Lower leg skin (tissue), 4 donors: ENCODE data around the gene GDPD5. TPM values are rescaled to one million over a fixed set of nuclear protein-coding genes. Genes with fewer than 3 reads are reported as not detected.

ENCODE experiments used
- DNase-seq, 2 donors: peaks; one replicate each; pipeline ENCODE4 v3.0.0-alpha.2; 2019; ENCODE audit warnings: low spot score in 2 of 2
- H3K4me3 ChIP-seq: fragments of 200-600 bp; sonication (generic); 2 replicates; pipeline ENCODE4 v1.5.1; 2017; ENCODE audit warnings: mild to moderate bottlenecking, low read depth; ENCODE audit not compliant: poor library complexity, severe bottlenecking
- POLR2A ChIP-seq, 2 donors: fragments of 450-650 bp; IDR thresholded peaks; one replicate each; pipeline ENCODE4 v1.6.1; 2016 to 2017; ENCODE audit warnings: antibody characterized with exemption in 2 of 2, mild to moderate bottlenecking in 1 of 2, moderate library complexity in 1 of 2
- WGBS, 2 donors: methylation state at CpG; one replicate each; pipeline ENCODE4 v1.1.5; 2018; 5-methylcytosine and 5-hydroxymethylcytosine counted together
- intact Hi-C: fragments of 100-400 bp; cut with DNase I; formaldehyde crosslinking; loops from one replicate; pipeline ENCODE4 v1.15.0; 2023; ENCODE audit warnings: low total_unique reads
- total RNA-seq, 4 donors: library from RNA; depleted of rRNA; stranded (reverse); fragments of >200 nt; gene quantifications; one replicate each; pipeline ENCODE4 v1.1.0, GENCODE V29; 2016
- TF ChIP-seq, protein P1 (sequence below), 3 donors: fragments of 450-650 bp; IDR thresholded peaks; one replicate each; pipeline ENCODE4 v1.5.1; 2016; ENCODE audit warnings: antibody characterized with exemption in 3 of 3, mild to moderate bottlenecking in 3 of 3, moderate library complexity in 2 of 3

GDPD5 gene
- total RNA-seq, 4 donors from 2014 or later, result 3.9 to 8.5 (median 5.2) TPM

DNA sequence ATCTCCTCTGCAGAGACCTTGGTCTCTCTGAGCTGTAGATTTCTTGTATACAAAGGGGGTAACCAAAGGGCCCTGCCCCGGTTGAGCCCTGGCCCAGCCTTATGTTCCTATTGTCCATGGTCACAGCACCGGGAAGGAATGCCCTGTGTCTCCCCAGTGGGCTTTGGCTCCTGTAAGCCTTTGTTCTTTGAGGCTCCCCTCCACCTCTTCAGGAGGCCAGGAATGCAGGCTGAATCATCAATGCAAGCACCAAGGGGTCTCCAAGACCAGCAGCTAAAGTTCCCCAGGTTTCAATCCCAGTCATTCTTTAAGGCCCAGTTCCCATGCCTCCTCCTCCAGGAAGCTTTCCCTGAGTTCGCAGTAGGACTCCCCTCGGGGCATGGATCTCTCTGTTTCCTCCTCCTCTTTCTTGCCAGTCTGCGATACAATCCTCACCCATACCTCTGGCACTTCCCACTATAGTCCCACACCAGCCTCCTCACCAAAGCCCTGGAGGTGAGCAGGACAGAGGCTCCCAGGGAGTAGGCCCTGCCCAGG is 63.6 kb downstream of the GDPD5 start:
- 85 to 92% methylated on average over 5 of the region's 5 CpGs for WGBS, 2 donors
- intact Hi-C loops, result no loop called here
- no peak for DNase-seq
- no peak overlapping the region for H3K4me3 ChIP-seq
- TF ChIP-seq, protein P1, sequence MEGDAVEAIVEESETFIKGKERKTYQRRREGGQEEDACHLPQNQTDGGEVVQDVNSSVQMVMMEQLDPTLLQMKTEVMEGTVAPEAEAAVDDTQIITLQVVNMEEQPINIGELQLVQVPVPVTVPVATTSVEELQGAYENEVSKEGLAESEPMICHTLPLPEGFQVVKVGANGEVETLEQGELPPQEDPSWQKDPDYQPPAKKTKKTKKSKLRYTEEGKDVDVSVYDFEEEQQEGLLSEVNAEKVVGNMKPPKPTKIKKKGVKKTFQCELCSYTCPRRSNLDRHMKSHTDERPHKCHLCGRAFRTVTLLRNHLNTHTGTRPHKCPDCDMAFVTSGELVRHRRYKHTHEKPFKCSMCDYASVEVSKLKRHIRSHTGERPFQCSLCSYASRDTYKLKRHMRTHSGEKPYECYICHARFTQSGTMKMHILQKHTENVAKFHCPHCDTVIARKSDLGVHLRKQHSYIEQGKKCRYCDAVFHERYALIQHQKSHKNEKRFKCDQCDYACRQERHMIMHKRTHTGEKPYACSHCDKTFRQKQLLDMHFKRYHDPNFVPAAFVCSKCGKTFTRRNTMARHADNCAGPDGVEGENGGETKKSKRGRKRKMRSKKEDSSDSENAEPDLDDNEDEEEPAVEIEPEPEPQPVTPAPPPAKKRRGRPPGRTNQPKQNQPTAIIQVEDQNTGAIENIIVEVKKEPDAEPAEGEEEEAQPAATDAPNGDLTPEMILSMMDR (IDR thresholded peaks at IDR 0.05), result no peak
- TF ChIP-seq POLR2A (IDR thresholded peaks at IDR 0.05), result no peak

- intact Hi-C loops, result no loop called here
- H3K4me3 ChIP-seq, result no peak overlapping the region
Observed at GRCh38 chr11:75461151-75461550, 64.6 kb downstream of the GDPD5 start.

GRCh38 chr11:75456596-75457183 is 69.1 kb downstream of the GDPD5 start:
- no peak for DNase-seq
- WGBS, 2 donors, result 77 to 87% methylated on average over 14 of the region's 14 CpGs
- intact Hi-C loops, result no loop called here
- no peak for TF ChIP-seq POLR2A (IDR thresholded peaks at IDR 0.05)
- TF ChIP-seq, protein P1 (IDR thresholded peaks at IDR 0.05), result no peak
- no peak overlapping the region for H3K4me3 ChIP-seq

More at GRCh38 chr11:75461151-75461550, 64.6 kb downstream of the GDPD5 start:
- TF ChIP-seq, protein P1 (IDR thresholded peaks at IDR 0.05), result no peak
- no peak for TF ChIP-seq POLR2A (IDR thresholded peaks at IDR 0.05)
- WGBS, 2 donors, result 60 to 82% methylated on average over 6 of the region's 6 CpGs
- no peak for DNase-seq

GRCh38 chr11:75454987-75455386 is 70.8 kb downstream of the GDPD5 start:
- TF ChIP-seq, protein P1 (IDR thresholded peaks at IDR 0.05), result no peak
- no peak for TF ChIP-seq POLR2A (IDR thresholded peaks at IDR 0.05)
- no peak for DNase-seq
- intact Hi-C loops, result no loop called here
- 78 to 85% methylated on average over 5 of the region's 5 CpGs for WGBS, 2 donors
- no peak overlapping the region for H3K4me3 ChIP-seq

DNA sequence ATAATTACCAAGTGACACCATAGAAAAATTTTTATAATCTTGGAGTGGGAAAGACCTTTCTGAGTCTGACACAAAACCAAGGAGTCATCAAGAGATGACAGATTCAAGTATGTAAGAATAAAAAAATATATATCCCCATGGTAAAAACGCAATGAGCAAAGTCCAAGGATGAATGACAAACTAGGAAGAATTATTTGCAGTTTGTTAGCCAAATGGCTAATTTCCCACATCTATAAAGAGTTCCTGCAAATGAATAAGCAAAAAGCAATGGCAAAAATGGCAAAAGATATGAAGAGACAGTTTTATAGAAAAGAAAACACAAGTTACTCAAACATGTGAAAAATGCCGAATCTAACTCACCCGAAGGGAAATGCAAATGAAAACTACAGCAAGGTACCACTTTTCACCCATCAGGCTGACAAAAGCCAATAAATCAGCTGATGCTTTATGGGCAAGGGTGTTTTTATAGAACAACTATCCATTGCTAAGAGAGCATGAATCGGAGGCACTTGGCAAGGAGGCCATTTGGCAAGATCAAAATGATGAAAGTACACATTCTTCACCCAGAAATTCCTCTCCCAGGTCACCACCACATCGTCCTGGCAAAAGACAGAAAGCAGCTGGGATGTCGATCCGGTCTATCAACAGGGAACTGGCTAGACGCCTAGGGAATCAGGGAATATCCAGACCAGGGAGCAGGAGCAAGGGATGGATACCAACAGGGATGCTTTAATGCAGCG is 71.7 kb downstream of the GDPD5 start:
- no peak overlapping the region for H3K4me3 ChIP-seq
- intact Hi-C loops, result no loop called here
- DNase-seq, result no peak
- 50 to 61% methylated on average over 9 of the region's 9 CpGs for WGBS, 2 donors
- no peak for TF ChIP-seq POLR2A (IDR thresholded peaks at IDR 0.05)
- TF ChIP-seq, protein P1 (IDR thresholded peaks at IDR 0.05), result no peak
